Measurements from ENCODE around the gene RNU5D-1. TPM values are rescaled to one million over a fixed set of nuclear protein-coding genes. Genes with fewer than 3 reads are reported as not detected.

RNU5D-1 gene
- total RNA-seq, 1 experiment from 2014 or later, result not detected

- Histone ChIP-seq H3K23me2 (ENCODE audit: insufficient read length, low read depth, low read length, poor library complexity, severe bottlenecking) (no peaks in the 10 kb centered on the region), H3K27me3 (ENCODE audit: insufficient read depth, low read length) (no peaks in the 10 kb centered on the region), H2BK20ac (ENCODE audit: low read depth, low read length, poor library complexity, severe bottlenecking) (no peak overlapping the region), H3K18ac (ENCODE audit: insufficient read length, low read depth, low read length) (no peak overlapping the region), H4K8ac (replicated peaks; ENCODE audit: insufficient read length, low read depth, low read length) (no peak overlapping the region), H4K5ac (ENCODE audit: insufficient read length, low read depth, low read length) (no peak overlapping the region), H3K9me3 (ENCODE audit: control insufficient read depth, low read depth, low read length) (no peaks in the 10 kb centered on the region), H2AFZ (ENCODE audit: low read length) (no peak overlapping the region), H2BK15ac (ENCODE audit: low read depth, low read length) (no peak overlapping the region), H3K14ac (ENCODE audit: insufficient read depth, low read length) (no peak overlapping the region), H3K9ac (ENCODE audit: extremely low read depth, insufficient read length, low read length) (no peak overlapping the region), H2BK5ac (ENCODE audit: insufficient read length, low read length) (no peak overlapping the region), H3K4ac (ENCODE audit: low read depth, low read length) (no peak overlapping the region), H3K27ac (ENCODE audit: insufficient read length, low read depth, low read length) (no peak overlapping the region), H3K23ac (ENCODE audit: insufficient read length, low read depth, low read length) (no peak overlapping the region), H3T11ph (ENCODE audit: low read length) (no peak overlapping the region), H3K4me1 (ENCODE audit: insufficient read depth, low read length) (no peaks in the 10 kb centered on the region), H3K79me2 (ENCODE audit: insufficient read depth, low read length) (no peaks in the 10 kb centered on the region), H2BK12ac (ENCODE audit: insufficient read length, low read depth, low read length) (no peak overlapping the region), H2BK120ac (ENCODE audit: low read depth, low read length, poor library complexity, severe bottlenecking) (no peak overlapping the region), H4K20me1 (ENCODE audit: control insufficient read depth, insufficient read depth, insufficient read length) (no peaks in the 10 kb centered on the region), H4K91ac (ENCODE audit: insufficient read length, low read depth, low read length) (no peak overlapping the region), H2AK5ac (ENCODE audit: insufficient read length, low read length) (no peak overlapping the region), H3K79me1 (ENCODE audit: insufficient read depth, low read depth, low read length, poor library complexity, severe bottlenecking) (no peaks in the 10 kb centered on the region), H3K4me2 (ENCODE audit: insufficient read depth, insufficient read length, low read length) (no peak overlapping the region), H3K56ac (ENCODE audit: insufficient read length, low read depth, low read length) (no peak overlapping the region)
- H3K4me1 Mint-ChIP-seq, result peaks cover 4% of the 10 kb centered on the region in 2 experiments; a peak in 2 of 4 replicates
- DNase-seq, result no peak
- 0 out of 7 replicates have a peak overlapping the region, but pooled peaks of 1 of the 3 experiments have one; percentile 11 for H3K27ac Mint-ChIP-seq
- no CpG with 5 or more reads among the region's 7 CpGs for WGBS (ENCODE audit: extremely low coverage, insufficient read length, low lambda C conversion rate)
- no peaks in the 10 kb centered on the region for H3K36me3 Mint-ChIP-seq (ENCODE audit: insufficient read depth in 1 of 3, low read depth in 3 of 3)
- H3K4me3 Mint-ChIP-seq, result no peak overlapping the region
- H3K9me3 Mint-ChIP-seq, result no peaks in the 10 kb centered on the region
- no peak for TF ChIP-seq CTCF (conservative IDR thresholded peaks at IDR 0.05)
- peaks cover 5% of the 10 kb centered on the region; the same call in 1 of the 2 replicates for H3K27me3 Mint-ChIP-seq (ENCODE audit: low read depth)
Observed at GRCh38 chr1:44701141-44701573, 29.8 kb downstream of the RNU5D-1 start.

All from H9 (cell line).